G401 (cell line): ENCODE results near the gene KHK. TPM values are rescaled to one million over a fixed set of nuclear protein-coding genes. Genes with fewer than 3 reads are reported as not detected.
"Not testable (repeated sequence)": the region's sequence is repeated elsewhere in the genome, so short reads cannot be mapped to it uniquely, and the experiment has no call there.

ENCODE experiments used
- DNase-seq: peaks from one replicate; pipeline ENCODE4 v3.0.0-alpha.2; 2015; ENCODE audit warnings: low spot score
- in situ Hi-C: cut with HindIII; loops from 2 replicates; pipeline ENCODE4 v1.10.0; 2016; ENCODE audit warnings: low sequenced_read_pairs, mixed read lengths
- total RNA-seq: library from RNA; depleted of rRNA; stranded (reverse); fragments of >200 nt; shearing (Covaris generic); gene quantifications from 2 replicates; pipeline ENCODE4 v1.2.3, GENCODE V29; 2014

Gene KHK
- total RNA-seq, 1 experiment from 2014 or later, result 7.3 TPM

- DNase-seq, in situ Hi-C loops: not testable (repeated sequence)
Observed at GRCh38 chr2:27119330-27119670, 32.7 kb downstream of the KHK start.

- no peak for DNase-seq
- in situ Hi-C loops, result no loop called here
Observed at GRCh38 chr2:27121906-27122305, 35.3 kb downstream of the KHK start.

- DNase-seq, result no peak
- in situ Hi-C loops, result no loop called here
Observed at GRCh38 chr2:27122791-27123190, 36.2 kb downstream of the KHK start.

GRCh38 chr2:27123302-27124150 is 37.0 kb downstream of the KHK start, which contains the start of gene ABHD1:
Gene ABHD1, plus strand, starts transcription at chr2:27123815. Its CDS starts 134 bp downstream, at chr2:27123949.
- in situ Hi-C loops, result no loop called here
- peak; percentile 72 for DNase-seq

GRCh38 chr2:27125104-27125503 is 38.5 kb downstream of the KHK start:
- no peak for DNase-seq
- in situ Hi-C loops, result no loop called here

- in situ Hi-C loops, result no loop called here
- DNase-seq, result no peak
Observed at GRCh38 chr2:27126252-27126710, 39.7 kb downstream of the KHK start.

- in situ Hi-C loops, result no loop called here
- DNase-seq, result no peak
Observed at GRCh38 chr2:27127883-27128667, 41.5 kb downstream of the KHK start.

- no peak for DNase-seq
- in situ Hi-C loops, result no loop called here
Observed at GRCh38 chr2:27128668-27129571, 42.3 kb downstream of the KHK start.

- in situ Hi-C loops, result no loop called here
- DNase-seq, result no peak
Observed at GRCh38 chr2:27130396-27130795, 43.8 kb downstream of the KHK start.

GRCh38 chr2:27131429-27131828 is 44.9 kb downstream of the KHK start:
- in situ Hi-C loops, result no loop called here
- no peak for DNase-seq

- DNase-seq, result peak; percentile 57
- in situ Hi-C loops, result no loop called here
Observed at GRCh38 chr2:27133195-27133875, 46.8 kb downstream of the KHK start.

- DNase-seq, result peak; percentile 94
- in situ Hi-C loops, result no loop called here
Observed at GRCh38 chr2:27133905-27134780, 47.6 kb downstream of the KHK start, which contains the start of gene PREB. Gene PREB, minus strand, starts transcription at chr2:27134636. Its CDS starts 215 bp downstream, at chr2:27134421.

GRCh38 chr2:27134781-27135477 is 48.4 kb downstream of the KHK start:
- in situ Hi-C loops, result no loop called here

GRCh38 chr2:27135478-27135955 is 48.9 kb downstream of the KHK start:
- no peak for DNase-seq
- in situ Hi-C loops, result no loop called here

More at GRCh38 chr2:27134781-27135477, 48.4 kb downstream of the KHK start:
- DNase-seq, result no peak

- DNase-seq, result no peak
- in situ Hi-C loops, result no loop called here
Observed at GRCh38 chr2:27136751-27137150, 50.2 kb downstream of the KHK start.

- in situ Hi-C loops, result no loop called here
- DNase-seq, result no peak
Observed at GRCh38 chr2:27137322-27137935, 50.9 kb downstream of the KHK start.

- in situ Hi-C loops, result no loop called here
- no peak for DNase-seq
Observed at GRCh38 chr2:27138111-27138510, 51.5 kb downstream of the KHK start.
